GM18520 (cell line): ENCODE data around the gene ABO.
"Not testable (repeated sequence)": the region's sequence is repeated elsewhere in the genome, so short reads cannot be mapped to it uniquely, and the experiment has no call there.

Experiments
- ATAC-seq: cut with Tn5 transposase; IDR thresholded peaks from one replicate; pipeline ENCODE4 v1.9.1; 2021; ENCODE audit not compliant: unreplicated experiment

The ABO gene

DNA sequence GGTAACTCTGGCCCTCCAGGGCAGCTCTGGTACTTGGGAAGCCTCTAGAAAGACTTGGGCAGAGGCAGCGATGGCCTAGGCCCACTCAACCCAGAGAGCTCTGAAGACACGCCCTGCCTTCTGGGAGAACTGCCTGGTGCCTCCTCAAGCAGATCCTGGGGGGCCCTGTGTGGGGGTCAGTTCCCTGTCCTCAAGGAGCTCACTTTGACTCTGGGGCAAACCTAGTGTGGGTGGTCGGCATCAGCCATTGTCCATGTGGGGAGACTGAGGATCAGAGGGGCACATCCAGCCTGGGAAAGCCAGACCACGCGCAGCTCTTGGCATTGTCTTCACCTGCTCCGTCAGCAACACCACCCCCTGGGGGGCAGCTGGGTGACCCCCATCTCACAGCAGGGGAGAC lies 28.0 kb downstream of the ABO start:
- no peak for ATAC-seq

DNA sequence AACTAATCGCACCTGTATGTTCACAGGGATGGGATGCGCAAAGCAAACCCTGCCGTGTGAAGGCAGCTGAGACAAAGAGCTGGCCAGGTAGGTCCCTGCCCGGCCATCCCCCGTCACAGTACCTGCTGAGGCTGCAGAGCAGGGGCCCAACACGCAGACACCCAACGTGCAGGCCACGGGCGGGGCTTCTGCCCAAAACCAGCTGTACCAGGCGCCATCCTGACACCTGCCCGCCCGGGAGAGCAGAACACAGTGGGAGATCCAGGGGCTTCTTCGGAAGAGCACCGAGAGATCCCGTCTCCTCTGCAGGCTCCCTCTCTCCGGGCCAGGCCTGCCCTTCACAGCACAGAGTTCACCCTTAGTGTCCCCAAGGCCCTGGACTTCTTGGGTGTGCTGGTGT lies 28.4 kb downstream of the ABO start:
- ATAC-seq, result no peak

DNA sequence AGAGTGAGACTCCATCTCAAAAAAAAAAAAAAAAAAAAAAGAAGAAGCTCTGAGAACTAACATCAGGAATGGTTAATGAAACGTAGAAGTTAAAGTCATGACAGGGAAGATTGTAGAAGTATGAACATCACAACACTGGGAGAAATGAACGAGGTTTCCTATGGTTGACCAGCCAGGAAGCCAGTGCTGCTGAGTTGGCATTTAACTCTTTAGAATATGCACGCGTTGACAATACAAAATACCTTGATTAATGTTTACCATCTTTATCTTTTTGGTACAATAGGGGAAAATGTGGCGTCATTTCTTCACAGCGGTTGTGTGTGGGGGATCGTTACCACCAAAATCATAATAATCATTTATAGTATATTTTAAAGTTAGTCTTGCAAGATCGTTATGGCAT lies 32.0 kb downstream of the ABO start:
- no peak for ATAC-seq

DNA sequence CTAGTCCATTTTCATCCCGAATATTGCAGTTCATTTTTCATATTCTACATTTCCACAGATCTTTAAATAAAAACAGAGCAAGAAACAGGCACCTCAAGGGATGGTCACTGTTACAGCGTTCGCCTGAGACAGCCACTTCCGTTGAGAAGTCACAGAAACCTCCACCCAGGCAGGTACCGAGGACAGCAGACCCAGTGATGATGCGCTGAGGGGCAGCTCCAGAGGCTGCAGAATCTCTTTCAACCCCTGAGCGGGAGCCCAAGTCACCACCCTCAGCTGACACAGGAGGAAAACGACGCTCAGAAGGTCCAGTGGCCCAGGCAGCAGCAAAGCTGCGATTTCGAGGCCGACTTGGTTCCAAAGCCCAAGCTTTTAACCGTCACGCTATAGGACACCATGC lies 32.8 kb downstream of the ABO start:
- no peak for ATAC-seq

DNA sequence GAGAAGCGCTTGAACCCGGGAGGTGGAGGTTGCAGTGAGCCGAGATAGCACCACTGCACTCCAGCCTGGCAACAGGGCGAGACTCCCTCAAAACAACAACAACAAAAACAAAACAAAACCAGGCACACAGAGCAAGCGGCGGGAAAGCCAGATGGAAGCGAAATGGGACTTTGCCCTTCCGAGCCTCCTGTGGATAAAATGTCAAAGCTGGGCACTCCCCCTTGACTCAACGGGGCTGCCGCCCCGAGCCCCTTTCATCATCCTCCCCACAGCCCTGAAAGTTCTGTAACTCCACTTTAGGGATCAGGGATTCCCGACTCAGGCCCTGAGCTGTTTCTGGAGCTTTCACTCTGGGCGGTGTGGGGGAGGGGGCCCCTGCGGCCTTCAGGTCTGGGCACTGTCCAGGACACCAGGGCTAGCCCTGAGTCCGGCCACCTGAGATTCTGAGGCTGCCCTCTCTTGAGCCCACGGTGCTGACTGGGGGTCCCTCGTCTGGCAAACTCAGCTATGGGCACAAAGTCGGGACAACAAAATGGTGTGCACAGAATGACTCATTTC lies 35.4 kb downstream of the ABO start:
- ATAC-seq, result no peak

DNA sequence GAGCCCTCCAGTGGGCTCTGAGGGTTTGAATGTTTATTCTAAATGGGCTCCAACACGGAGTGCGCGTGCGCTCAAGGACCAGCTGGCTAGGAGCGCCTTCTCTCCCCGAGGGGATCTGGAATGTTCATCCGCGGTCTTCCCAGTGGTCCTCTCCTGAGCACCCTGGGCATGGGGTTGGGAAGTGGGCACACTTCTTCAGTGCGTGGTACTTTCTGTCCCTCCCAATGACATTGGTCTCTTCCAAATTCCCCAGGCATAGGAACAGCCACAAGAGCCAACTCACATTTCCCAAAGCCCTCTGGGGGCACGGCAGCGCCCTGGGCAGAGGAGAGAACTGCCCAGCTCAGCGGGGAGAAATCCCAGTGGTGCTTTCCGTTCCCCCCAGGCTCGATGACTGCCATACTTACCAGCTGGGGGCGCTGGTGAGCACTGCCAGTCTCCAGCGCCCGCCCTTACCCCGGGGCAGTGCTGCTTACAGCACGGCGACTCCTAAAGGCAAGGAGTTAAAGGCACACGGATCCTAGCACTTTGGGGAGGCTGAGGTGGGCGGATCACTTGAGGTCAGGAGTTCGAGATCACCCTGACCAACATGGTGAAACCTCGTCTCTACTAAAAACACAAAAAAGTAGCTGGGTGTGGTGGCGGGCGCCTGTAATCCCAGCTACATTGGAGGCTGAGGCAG lies 36.0 kb downstream of the ABO start:
- no peak for ATAC-seq

DNA sequence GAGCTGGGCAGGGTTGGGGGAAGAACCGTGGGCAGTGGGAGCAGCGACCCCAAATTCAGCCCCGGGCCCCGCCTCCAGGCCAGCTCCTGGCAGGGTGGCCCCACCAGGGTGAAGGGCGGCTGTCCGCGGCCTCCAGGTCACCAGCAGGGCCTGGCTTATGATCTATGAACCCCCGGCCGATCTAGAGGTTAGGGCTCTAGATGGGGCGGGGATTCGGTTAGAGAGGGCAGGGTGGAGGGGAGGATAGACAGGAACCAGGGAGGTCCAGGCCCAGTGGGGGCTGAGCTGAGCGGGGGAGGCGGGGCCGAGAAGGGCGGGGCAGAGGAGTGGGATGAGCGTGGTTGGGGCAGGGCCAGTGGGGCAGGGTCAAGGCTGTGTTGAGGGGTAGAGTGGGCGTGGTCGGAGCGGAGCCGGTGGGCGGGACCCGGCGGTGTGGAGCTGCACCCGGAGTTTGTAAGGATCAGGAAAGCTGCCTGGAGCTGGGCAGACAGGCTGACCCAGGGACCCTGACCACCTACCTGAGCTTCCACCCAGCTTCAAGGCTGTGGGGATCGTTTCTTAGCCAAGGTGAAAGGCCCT lies 36.6 kb downstream of the ABO start:
- no peak for ATAC-seq

DNA sequence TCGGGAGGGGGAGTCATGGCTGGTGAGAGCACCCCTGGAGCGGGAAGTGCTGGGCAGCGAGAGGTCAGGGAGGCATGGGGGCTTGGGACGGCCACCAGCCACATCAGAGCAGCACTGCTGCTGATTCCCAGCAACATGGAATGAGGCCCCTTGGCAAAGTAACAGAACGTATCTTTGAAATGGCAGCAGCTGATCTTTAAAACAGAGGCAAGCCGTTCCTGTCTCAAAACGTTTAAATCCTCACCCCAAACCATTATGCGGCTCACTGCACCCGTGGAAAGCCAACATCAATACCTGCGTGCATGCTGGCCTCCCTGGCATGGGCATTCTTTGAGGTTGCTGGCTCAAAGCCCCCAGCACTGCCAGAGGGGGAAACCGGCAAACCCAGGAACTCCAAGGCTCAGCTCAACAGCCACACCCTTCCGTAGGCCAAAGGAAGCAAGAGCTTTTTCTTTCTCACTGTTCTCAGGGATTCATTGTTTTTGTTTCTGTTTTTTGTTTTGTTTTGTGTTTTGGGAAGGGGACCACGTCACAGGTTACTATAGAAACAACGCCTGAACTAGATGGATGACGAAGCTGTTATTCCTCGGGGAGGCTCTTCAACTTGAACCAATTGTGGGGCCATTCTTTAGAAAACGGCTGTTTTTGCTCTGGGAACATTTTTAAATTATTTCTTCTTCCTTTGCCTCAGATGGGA lies 37.8 kb downstream of the ABO start:
- ATAC-seq, result no peak

DNA sequence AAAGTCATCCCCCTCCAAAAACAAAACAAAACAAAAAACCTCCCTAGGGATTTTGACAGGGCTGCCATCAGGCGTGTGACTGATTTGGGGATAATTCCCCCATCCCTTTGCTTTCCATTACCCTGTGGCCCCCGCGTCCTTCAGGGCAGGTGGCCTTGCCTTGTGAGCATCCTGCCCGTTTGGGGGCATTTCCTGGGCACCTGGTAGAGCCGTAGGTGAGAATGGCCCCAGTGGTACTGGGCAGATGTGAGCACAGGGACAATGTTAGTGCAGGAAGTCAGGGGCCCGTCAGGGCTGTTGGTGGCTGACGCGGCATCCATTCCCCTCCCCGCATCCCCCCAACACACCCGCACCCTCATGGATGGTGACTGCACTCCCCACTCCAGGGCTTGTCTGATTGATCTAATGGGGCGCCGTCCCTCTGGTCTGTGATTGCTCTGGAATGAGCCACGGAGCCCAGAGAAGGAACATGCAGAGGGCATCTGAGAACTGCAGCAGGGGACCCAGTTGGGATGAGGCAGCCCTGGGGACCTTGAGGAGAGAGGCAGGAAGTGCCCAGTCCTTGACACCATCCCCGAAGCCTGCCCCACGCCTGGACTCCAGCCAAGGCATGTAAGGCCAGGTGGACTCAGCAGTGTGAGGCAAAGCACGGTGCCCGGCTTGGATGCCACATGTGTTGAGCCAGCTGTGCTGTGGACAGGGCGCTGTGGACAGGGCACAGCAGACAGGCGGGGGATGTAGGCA lies 38.5 kb downstream of the ABO start:
- not testable (repeated sequence) for ATAC-seq

DNA sequence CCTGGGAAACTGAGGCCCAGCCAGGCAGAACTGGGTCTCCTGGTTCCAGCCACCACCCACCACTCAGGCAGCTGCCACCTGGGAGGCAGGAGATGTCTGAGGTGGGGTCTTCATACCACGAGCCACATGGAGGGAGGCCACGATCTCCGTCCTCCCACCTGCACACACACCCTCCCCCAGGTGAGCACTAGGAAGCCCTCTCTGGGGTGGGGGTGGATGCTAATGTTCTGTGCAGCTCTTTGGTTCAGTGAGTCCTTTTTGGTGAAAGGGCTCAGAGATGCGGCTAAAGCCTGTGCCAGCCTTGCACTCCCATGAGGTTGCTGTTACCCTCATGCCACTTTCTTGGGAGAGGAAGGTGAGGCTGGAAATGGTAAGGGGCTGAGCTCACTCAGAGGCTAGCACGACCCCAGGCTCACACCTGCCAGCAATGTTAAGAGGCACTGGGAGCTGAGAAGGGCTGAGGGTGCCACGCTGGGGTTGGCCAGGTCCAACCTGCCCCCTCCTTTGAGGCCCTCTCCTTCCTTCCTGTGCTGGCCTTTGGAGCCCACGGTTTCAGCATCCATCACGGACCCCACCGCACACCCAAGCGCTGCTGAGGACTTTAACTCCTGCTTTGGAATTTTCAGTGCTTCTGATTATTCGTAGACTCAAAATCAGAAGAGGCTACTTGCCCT lies 39.3 kb downstream of the ABO start:
- no peak for ATAC-seq

DNA sequence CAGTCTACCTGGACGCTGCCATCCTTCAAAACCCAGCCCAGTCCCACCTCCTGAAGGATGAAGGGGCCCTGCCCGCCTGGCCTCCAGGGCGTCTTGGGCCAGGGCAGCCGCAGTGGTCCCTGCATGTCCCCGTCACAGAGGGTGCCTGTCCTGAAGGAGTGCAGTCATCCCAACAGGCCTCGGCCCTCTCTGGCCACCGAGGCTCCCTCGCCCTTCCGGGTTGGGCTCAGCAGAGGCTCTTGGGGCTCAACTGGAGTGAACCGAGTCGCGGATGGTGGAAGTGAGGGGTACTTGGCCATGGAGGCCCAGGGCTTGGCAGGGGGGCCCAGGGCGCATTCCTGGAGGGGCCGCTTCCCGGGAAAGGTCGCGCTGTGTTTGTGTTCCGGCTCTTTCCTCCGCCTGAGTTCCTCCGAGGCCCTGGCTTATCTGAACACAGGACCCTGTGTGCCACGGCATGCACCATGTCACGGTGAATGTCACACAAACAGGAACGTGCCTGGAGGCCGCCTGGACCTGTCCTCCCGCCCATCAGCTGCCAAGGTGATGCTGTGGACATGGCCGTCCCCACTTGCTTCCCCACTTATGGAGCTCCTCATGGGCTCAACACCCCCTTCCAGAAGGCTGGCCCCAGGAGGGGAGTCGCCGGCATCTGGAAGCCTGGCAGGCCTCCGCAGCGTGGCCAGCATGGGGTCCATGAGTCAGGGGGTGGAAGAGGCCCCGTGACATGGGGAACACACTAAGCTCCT lies 40.3 kb downstream of the ABO start:
- no peak for ATAC-seq

DNA sequence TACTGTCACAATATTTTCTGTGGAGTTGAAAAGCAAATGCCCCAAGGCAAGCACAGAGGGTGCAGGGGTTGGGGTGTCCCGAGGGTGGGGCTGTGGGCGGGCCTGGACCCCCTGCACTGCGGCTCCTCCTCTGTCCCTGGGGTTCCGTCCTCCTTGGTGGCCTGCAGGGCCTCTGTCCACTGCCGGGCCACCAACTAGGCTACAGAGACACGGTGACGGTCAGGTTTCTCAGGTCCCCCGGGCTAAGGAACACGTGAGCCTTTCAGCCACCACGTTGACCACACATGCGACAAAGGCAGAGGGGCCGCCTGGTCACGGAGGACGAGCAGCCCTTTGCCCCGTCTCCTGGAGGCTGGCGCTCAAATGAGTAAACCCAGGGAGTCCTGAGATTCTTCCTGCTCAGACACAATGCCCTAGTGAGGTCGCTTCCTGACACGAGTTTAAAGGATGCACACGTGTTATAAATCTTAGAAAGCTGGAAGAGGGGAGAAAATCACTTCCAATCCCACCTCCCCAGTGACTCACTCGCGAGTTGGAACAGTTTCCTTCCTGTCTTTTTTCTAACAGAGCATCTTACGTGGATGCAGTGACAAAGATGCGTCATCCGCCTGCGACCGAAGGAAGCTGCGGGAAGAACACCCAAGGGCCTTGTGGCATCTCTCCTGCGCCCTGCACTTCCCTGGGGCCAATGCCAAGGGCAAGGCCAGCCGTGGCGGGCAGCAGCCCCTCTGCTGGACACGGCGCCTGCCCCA lies 41.1 kb downstream of the ABO start:
- no peak for ATAC-seq

DNA sequence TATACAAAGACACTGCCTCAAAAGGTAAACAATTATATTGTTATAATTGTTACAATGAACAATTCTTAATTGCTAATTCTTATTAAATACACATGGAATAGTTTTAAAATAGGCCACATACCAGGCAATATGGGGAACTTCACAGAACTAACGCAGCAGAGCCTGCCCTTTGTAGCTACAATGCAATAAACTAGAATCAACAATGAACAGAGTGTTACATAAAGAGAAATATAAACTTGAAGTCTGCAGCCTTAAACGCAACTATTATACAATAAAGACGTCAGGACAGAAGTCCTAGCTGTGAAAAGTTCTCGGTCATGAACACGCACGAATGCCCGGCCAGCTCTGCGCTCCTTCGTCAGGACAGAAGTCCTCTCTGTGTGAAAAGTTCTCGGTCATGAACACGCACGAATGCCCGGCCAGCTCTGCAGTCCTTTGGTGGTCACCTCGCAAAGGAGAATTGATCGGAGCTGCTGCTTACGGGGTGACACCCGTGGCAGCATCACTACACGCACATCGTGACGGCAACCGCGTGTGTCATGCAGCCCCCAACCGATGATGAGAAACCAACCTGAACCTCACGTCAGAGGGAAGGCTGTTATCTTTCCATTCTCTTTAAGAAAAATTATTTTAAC lies 43.0 kb downstream of the ABO start:
- not testable (repeated sequence) for ATAC-seq

DNA sequence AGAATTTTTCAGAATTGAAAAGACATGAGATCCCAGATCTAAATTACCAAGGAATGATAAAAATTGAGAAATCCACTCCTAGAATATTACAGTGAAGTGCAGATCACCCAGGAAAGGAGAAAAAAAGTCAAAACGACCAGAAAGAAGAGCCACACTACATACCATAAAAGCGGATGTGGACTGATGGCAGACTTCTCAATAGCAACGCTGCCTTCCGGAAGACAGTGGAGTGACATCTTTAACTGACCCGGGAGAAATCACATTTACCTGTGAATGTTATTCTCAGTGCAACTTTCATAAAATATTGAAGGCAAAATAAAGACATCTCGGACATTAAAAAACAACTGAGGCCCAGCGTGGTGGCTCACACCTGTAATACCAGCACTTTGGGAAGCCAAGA lies 44.5 kb downstream of the ABO start:
- not testable (repeated sequence) for ATAC-seq

DNA sequence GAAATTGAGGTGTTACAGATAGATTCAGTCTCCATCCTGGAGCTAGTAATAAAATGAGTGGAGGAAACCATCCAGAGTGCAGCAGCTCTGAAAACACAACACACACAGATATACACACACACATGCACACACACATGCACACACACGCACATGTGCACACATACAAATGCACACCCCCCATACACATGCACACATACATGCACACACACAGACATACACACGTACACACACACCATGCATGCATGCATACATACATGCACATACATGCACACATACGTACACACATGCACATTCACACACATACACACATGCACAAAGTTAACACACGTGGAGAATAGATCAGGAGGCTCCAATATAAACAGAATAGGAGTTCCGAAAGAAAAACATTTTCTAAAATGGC lies 44.9 kb downstream of the ABO start:
- no peak for ATAC-seq

DNA sequence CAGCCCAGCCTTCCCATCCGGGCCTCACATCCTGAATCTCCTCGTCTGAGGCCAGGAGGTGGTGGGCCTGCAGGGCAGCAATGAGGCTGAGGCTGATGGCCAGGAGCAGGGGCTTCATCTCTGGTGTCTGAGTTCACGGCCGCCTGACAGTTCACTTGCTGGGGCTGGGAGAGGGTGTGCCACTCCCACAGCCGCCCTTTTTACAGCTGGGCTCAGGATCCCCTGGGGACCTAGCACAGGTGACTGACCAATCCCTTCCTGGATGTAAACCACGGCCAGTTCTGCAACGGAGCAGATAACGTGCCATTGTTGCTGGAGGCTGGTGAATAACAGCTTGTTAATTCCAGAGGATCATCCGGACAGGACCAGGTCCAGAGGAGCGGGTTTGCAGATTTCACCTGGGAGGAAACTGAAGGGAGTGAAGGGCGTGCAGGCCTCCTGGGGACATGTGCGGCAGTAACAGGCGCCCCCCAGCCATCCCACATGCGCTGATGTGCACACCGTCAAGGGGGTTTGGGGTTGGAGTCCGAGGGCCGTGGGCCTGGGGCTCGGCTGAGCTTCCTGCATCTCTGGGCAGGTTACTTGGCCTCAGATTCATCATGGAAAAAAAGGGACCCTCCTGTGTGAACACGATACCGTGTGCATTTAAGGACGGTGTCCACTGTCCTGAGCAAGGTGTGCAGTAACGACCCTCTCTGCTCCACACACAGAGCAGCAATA lies 46.4 kb downstream of the ABO start:
- not testable (repeated sequence) for ATAC-seq

DNA sequence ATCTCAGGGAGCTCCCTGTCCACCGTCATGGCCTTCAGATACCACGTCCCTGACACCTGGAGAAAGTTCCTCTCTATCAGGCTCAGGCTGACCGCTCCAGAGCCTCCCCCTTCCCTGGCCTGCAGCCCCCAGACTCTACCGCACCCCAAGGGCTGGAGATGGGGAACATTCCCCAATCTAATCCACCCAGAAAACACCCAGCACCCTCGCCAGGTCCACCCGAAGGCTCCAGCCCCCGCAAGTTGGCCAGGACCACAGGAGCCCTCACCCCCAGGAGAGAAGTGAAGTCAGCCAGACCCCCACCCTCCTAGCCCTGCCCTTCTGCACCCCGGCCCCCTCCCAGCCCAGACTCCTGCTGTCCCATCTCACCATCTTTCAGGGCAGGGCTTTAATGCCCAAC lies 47.0 kb downstream of the ABO start:
- not testable (repeated sequence) for ATAC-seq

DNA sequence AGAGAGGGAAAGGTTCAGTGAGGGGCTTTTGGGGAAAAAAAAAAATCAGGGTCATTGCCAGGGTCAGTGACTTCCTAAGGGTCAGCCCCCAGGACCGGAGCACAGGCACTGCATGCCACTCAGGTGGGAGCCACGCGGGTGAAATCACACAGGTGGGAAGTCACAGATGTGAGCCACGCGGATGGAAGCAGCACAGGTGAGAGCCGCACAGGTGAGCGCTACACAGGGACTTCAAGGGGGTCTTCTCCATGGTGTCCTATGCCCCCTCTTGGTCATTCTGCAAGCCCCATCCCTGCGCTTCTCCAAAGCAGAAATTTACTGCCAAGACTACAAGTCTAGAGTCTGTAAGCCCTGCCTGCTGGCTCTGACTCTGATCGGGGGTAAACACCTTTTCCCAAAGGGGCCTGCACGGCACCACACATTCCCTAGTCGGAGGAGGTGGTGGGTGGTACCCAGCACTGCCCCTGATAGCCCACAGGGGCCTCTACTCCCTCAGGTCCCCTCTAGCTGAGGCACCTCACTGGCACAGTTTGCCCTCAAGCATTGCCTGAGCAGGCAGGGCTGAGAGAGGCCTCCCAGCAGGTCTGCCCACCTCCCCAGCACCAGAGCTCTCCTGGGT lies 47.6 kb downstream of the ABO start:
- no peak for ATAC-seq
